NCI-H2029 treated with DMSO at 0.1 percent for 48 hours (cell line): ENCODE measurements around the gene DENND5A.

Source experiments
- DNase-seq: peaks from one replicate; lab custom pipeline; 2025; lab: John Stamatoyannopoulos, UW

Gene DENND5A

DNA sequence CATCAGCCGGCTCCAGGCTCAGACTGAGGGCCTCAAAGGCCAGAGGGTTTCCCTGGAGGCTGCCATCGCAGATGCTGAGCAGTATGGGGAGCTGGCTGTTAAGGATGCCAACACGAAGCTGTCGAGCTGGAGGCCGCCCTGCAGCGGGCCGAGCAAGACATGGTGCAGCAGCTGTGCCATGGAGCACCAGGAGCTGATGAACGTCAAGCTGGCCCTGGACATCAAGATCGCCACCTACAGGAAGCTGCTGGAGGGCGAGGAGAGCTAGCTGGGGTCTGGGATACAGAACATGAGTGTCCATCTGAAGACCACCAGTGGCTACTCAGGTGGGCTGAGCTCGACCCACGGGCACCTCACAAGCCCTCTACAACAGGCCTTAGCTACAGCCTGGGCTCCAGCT is 169.7 kb downstream of the DENND5A start:
- no peak for DNase-seq

- DNase-seq = no peak
Measured at GRCh38 chr11:9094420-9094819, 170.7 kb downstream of the DENND5A start.

DNA sequence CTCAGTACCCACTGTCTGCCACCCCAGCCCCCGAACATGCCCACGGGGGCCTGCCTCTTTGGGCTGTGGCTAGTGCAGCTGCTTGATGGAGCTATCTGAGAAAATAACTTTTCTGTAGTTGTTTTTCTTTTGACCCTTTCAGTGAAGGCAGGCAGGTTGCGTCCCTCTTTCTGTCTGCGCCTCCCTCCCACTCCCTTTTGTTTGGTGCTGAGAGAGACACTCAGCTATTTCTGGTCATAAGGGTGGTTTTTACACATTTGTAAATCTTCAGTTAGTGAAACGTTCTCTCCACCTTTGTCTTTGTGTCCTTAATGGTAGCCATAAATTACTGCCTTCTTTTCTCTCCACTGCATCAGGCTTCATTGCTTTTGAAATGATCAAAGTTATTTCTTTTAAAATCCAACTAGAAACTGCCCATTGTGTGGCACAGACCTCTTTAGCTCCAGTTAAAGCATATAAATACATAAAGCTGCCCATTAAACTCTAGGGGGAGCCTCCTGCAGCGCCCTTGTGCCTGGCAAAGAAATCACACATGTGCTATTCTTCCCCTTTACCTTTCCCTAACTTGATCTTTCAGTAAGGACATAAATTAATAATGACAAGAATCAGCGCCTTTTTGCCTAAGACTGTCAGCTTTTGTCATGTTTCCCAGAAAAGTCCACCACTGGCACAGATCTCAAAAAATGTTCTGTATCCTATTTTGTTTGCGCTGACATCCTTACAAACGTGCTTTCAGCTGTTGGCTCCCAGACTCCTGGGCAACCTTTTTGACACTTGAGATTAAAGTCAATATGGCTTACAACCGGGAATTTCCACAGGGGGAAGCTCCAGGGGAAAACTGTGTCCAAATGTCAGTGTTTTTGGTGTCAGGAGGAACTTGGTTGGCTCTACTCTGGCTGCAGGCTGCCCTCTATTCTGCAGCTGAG is 172.0 kb downstream of the DENND5A start:
- DNase-seq = no peak

GRCh38 chr11:9092072-9092471 is 173.1 kb downstream of the DENND5A start:
- DNase-seq = no peak

DNA sequence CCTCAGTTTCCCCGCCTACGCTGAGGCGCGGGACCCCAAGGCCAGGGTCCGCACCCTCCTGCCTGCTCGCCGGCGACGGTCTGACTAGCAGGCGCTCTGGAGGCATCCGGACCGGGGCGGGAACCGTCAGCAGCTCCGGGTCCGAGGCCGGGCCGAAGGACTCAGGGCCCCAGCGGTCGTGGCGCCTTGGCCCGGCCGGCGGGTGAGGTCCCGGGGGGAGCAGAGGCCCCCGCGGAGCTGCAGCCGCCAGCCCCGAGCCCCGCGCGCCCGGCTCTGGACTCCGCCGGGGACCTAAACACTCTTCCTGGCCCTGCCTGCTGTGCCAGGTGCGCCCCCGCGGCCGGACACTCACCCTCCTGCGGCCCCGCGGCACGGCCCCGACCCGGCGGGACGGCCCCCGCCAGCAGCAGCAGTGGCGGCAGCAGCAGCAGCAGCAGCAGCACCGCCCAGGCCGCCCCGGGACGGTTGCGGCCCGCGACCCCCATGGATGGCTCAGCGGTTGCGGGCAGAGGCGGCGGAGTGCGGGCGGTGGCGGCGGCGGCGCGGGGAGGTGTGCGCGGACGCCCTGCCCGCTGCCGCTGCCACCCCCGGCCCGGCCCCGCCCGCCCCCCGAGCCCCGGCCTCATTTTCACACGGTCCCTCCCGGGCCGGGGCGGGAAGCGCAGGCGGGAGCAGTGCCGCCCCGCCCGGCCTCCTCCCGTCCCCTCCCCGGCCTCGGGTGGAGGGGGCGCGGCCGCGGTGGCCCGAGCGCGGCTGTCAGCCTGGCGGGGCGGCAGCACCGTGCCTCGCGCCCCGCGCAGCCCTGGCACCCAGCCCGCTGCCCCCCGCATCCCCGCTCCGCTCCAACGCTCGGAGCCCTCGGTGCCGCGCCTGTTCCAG is 173.9 kb downstream of the DENND5A start, which contains the start of gene SCUBE2:
Gene SCUBE2, minus strand, starts transcription at position 556 of the 879 bp plus-strand sequence. Its CDS starts 71 bp downstream, at position 485.
- DNase-seq = no peak

GRCh38 chr11:9090488-9091043 is 174.6 kb downstream of the DENND5A start:
- no peak for DNase-seq

DNA sequence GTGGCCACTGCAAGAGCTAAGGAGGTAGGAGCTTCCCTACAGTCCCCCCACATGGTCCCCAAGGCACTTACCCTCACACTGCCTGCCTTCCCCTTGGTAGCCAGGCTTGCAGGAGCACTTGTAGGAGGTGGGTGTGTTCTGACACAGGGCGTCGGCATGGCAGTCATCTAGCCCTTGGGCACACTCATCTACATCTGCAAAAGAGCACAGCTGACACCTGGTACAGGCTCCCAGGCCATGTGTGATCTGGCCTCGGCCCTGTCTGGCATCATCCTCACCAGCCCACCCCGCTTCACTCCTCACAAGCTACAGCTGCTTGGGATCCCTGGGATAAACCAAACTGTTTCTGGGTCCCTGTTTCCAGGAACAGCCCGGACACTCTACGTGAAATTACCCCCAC is 175.5 kb downstream of the DENND5A start:
- DNase-seq = no peak

GRCh38 chr11:9089061-9089460 is 176.1 kb downstream of the DENND5A start:
- DNase-seq = no peak
